SK-N-SH (cell line): Measurements from ENCODE around the gene KRT71. TPM values are rescaled to one million over a fixed set of nuclear protein-coding genes. Genes with fewer than 3 reads are reported as not detected.

Experiments used
- CTCF ChIA-PET: fragments of 300-600, 350-600 bp; formaldehyde crosslinking; extraction: SDS; loops from one replicate; lab custom pipeline; 2021; lab: Yijun Ruan, JAX
- POLR2A ChIA-PET: fragments of 350-600 bp; sonication (Branson Sonifier 250); formaldehyde crosslinking; extraction: SDS; loops from one replicate; lab custom pipeline; 2020; ENCODE audit warnings: antibody characterized with exemption, inconsistent platforms; lab: Yijun Ruan, JAX
- DNase-seq: peaks from one replicate; pipeline ENCODE4 v3.0.0; 2012
- H2AFZ ChIP-seq: fragments of 200-600 bp; sonication (generic); 2 replicates; pipeline ENCODE4 v1.8.1; 2016; ENCODE audit warnings: antibody characterized with exemption, mild to moderate bottlenecking, low read depth
- H3F3A ChIP-seq: fragments of 200-600 bp; sonication (generic); replicated peaks from 2 replicates; pipeline ENCODE3; 2016; ENCODE audit warnings: antibody characterized with exemption, mild to moderate bottlenecking; ENCODE audit not compliant: insufficient read depth
- H3K27ac ChIP-seq, 2 experiments: fragments of 200-500 bp in 1 of 2; fragments of 200-600 bp in 1 of 2; sonication (Bioruptor generic) in 1 of 2; sonication (generic), shearing (Covaris generic) in 1 of 2; 2 replicates each; pipeline versions ENCODE4 v1.5.1 to v1.6.1; 2014 to 2016; ENCODE audit warnings: low read depth in 2 of 2, inconsistent platforms in 1 of 2, low read length in 1 of 2, mild to moderate bottlenecking in 1 of 2, mixed read lengths in 1 of 2
- H3K27me3 ChIP-seq: fragments of 200-600 bp; sonication (generic), shearing (Covaris generic); 2 replicates; pipeline ENCODE4 v1.6.1; 2016; ENCODE audit warnings: mixed run types; ENCODE audit not compliant: insufficient read depth
- H3K36me3 ChIP-seq, 2 experiments: fragments of 200-500 bp in 1 of 2; fragments of 200-600 bp in 1 of 2; sonication (Bioruptor generic) in 1 of 2; sonication (generic) in 1 of 2; replicated peaks in 1 of 2; 2 replicates each; pipeline versions ENCODE3 to v1.5.1; 2014 to 2016; ENCODE audit warnings: low read length in 1 of 2, mild to moderate bottlenecking in 1 of 2; ENCODE audit not compliant: insufficient read depth in 2 of 2, control insufficient read depth in 1 of 2
- H3K4me1 ChIP-seq, 2 experiments: fragments of 200-500 bp in 1 of 2; fragments of 200-600 bp in 1 of 2; sonication (Bioruptor generic) in 1 of 2; sonication (generic), shearing (Covaris generic) in 1 of 2; 2 replicates each; pipeline versions ENCODE4 v1.5.1 to v1.6.1; 2014 to 2016; ENCODE audit warnings: low read depth in 1 of 2, low read length in 1 of 2, mixed run types in 1 of 2; ENCODE audit not compliant: insufficient read depth in 2 of 2, control insufficient read depth in 1 of 2
- H3K4me2 ChIP-seq: fragments of 200-600 bp; sonication (generic), shearing (Covaris generic); 2 replicates; pipeline ENCODE4 v1.6.1; 2017; ENCODE audit warnings: mixed run types
- H3K4me3 ChIP-seq, 2 experiments: fragments of 200-500 bp in 1 of 2; fragments of 200-600 bp in 1 of 2; sonication (Bioruptor generic) in 1 of 2; sonication (generic), shearing (Covaris generic) in 1 of 2; 2 replicates each; pipeline versions ENCODE4 v1.5.1 to v1.8.1; 2014 to 2016; ENCODE audit warnings: low read depth in 2 of 2, inconsistent platforms in 1 of 2, low read length in 1 of 2, mild to moderate bottlenecking in 1 of 2, mixed read lengths in 1 of 2, moderate library complexity in 1 of 2
- H3K79me2 ChIP-seq: fragments of 200-600 bp; sonication (generic); 2 replicates; pipeline ENCODE4 v1.8.1; 2017; ENCODE audit warnings: mild to moderate bottlenecking; ENCODE audit not compliant: insufficient read depth
- H3K9ac ChIP-seq: fragments of 200-600 bp; sonication (generic); 2 replicates; pipeline ENCODE4 v1.6.1; 2017; ENCODE audit warnings: mixed run types
- H3K9me2 ChIP-seq: fragments of 200-600 bp; sonication (generic); 2 replicates; pipeline ENCODE4 v1.6.1; 2017; ENCODE audit warnings: mixed run types
- H3K9me3 ChIP-seq: fragments of 200-600 bp; sonication (generic); 2 replicates; pipeline ENCODE4 v1.6.1; 2017; ENCODE audit warnings: mixed run types, mild to moderate bottlenecking, moderate library complexity
- H4K20me1 ChIP-seq: fragments of 200-600 bp; sonication (generic); 2 replicates; pipeline ENCODE4 v1.6.1; 2017; ENCODE audit warnings: mild to moderate bottlenecking, mixed run types; ENCODE audit not compliant: insufficient read depth
- CHD2 ChIP-seq: fragments of 150-350 bp; IDR thresholded peaks from 2 replicates; pipeline ENCODE4 v1.6.1; 2018; ENCODE audit warnings: low read length; ENCODE audit not compliant: partially characterized antibody
- EP300 ChIP-seq, 2 experiments: IDR thresholded peaks; 2 replicates each; pipeline versions ENCODE4 v1.4.0 to v1.6.1; 2012; ENCODE audit warnings: borderline replicate concordance in 1 of 2, low read depth in 1 of 2, low read length in 1 of 2
- EZH2phosphoT487 ChIP-seq: fragments of 200-600 bp; sonication (generic); IDR thresholded peaks from 2 replicates; pipeline ENCODE4 v1.6.1; 2017; ENCODE audit warnings: low read depth, mixed run types, mild to moderate bottlenecking, antibody characterized with exemption, moderate library complexity, borderline replicate concordance
- FOSL2 ChIP-seq: IDR thresholded peaks from 2 replicates; pipeline ENCODE4 v1.4.0; 2012; ENCODE audit warnings: low read depth, mild to moderate bottlenecking, moderate library complexity, borderline replicate concordance
- FOXJ3 ChIP-seq: sonication (generic); formaldehyde crosslinking; IDR thresholded peaks from 2 replicates; pipeline ENCODE4 v1.5.1; 2020; ENCODE audit warnings: mild to moderate bottlenecking, missing genetic modification reagents
- GABPA ChIP-seq: IDR thresholded peaks from 2 replicates; pipeline ENCODE4 v1.4.0; 2012; ENCODE audit warnings: low read depth, mild to moderate bottlenecking
- JUND ChIP-seq: IDR thresholded peaks from 2 replicates; pipeline ENCODE4 v1.4.0; 2012
- NFIC ChIP-seq: IDR thresholded peaks from 2 replicates; pipeline ENCODE4 v1.4.0; 2012; ENCODE audit warnings: borderline replicate concordance
- NRF1 ChIP-seq: IDR thresholded peaks from 2 replicates; pipeline ENCODE4 v1.6.1; 2012; ENCODE audit warnings: low read depth, mild to moderate bottlenecking, low read length
- POLR2AphosphoS5 ChIP-seq: IDR thresholded peaks from 2 replicates; pipeline ENCODE4 v1.6.1; 2012; ENCODE audit warnings: low read depth, low read length
- RXRA ChIP-seq: IDR thresholded peaks from 2 replicates; pipeline ENCODE4 v1.4.0; 2012; ENCODE audit warnings: low read depth, mild to moderate bottlenecking, borderline replicate concordance
- SIN3A ChIP-seq: IDR thresholded peaks from 2 replicates; pipeline ENCODE4 v1.6.1; 2012; ENCODE audit warnings: low read depth, mild to moderate bottlenecking, low read length, moderate library complexity, borderline replicate concordance
- TCF12 ChIP-seq: IDR thresholded peaks from 2 replicates; pipeline ENCODE4 v1.4.0; 2012
- WGBS: methylation state at CpG from one replicate; pipeline ENCODE4 v1.1.6; 2017; ENCODE audit warnings: low lambda C conversion rate; 5-methylcytosine and 5-hydroxymethylcytosine counted together
- polyA plus RNA-seq, 3 experiments: library from polyadenylated mRNA; depleted of rRNA; stranded (reverse); fragments of >200 nt; gene quantifications; 2 replicates each; pipeline ENCODE4 v1.2.3, GENCODE V29; 2012
- TF ChIP-seq, protein P1 (sequence below): IDR thresholded peaks from 2 replicates; pipeline ENCODE4; 2012
- TF ChIP-seq, protein P2 (sequence below): fragments of 200-600 bp; sonication (generic); IDR thresholded peaks from 2 replicates; pipeline ENCODE4 v1.6.1; 2017; ENCODE audit warnings: antibody characterized with exemption, mild to moderate bottlenecking, moderate library complexity

The KRT71 gene
- polyA plus RNA-seq, 1 of the 3 experiments (the other 2 are of a cell fraction) = not detected

DNA sequence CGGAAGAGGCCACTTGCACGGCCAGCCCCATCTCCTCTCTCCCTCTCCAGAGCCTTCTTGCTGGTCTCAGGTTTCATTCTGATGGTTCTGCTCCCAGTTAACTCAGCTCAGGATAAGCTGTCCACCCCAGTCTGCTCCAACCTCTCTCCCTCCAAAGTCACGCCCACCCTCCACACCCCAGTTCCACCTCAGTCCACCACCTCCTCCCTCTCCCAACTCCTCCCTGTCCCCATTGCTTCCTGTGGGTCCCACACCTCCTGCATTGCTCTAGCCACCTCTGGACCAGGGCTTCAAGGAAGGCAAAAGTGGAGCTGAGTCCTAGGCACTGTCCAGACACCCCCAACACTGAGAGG, 13.1 kb downstream of the KRT71 start:
- Histone ChIP-seq H3K79me2 (no peaks in the 10 kb centered on the region), H4K20me1 (no peaks in the 10 kb centered on the region), H2AFZ (no peak overlapping the region), H3K36me3 (no peaks in the 10 kb centered on the region), H3K27ac (no peak overlapping the region), H3K4me3 (no peak overlapping the region), H3K4me2 (no peak overlapping the region), H3K4me1 (no peaks in the 10 kb centered on the region), H3K9ac (no peak overlapping the region), H3F3A (no peaks in the 10 kb centered on the region), H3K27me3 (peaks cover 19% of the 10 kb centered on the region; the same call in 1 of the 2 replicates), H3K9me3 (no peaks in the 10 kb centered on the region), H3K9me2 (no peaks in the 10 kb centered on the region)
- WGBS = 55% methylated on average over 3 of the region's 3 CpGs
- no peak for DNase-seq
- POLR2A ChIA-PET = no interaction called here
- CTCF ChIA-PET = no interaction called here
- TF ChIP-seq TCF12 (no peak), GABPA (no peak), FOXJ3 (CRISPR knock-in tag) (no peak), SIN3A (no peak), EZH2phosphoT487 (no peak)

DNA sequence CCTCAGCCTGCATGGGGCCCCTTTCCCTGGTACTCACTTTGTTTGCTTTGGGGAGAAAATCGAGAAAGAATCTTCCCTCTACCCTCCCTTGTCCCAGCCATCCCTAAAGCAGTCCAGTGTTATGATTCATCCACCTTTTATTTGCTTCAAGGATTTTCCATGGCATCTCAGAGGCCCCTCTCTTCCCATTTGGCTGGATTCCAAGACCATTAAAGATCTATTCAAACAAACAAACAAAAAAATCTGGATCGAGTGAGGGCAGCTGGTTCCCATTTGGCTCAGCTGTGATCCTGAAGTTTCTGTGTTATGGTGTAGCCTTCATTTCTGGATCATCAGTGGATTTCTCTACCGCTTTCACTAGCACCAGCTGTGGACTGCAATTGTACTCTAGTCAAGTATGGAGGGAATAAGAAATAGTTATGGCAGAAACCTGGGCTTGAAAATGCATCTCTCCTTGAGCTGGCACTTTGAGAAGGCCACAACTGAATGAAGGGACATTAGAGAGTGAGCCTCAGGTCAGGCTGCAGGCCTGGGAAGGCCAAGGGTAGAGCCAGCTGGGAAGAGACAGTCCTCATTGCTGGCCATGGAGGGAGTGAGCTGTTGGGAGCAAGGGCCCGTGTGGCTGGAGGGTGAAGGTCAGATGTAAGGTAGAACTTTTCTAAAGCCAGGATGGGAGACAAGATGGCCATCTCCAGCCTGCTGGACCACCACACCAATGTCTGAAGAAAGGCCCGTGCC, 13.7 kb downstream of the KRT71 start:
- H3K9ac ChIP-seq = no peak overlapping the region
- no peak overlapping the region for H2AFZ ChIP-seq
- no peaks in the 10 kb centered on the region for H3K9me3 ChIP-seq
- H3K27me3 ChIP-seq = peaks cover 18% of the 10 kb centered on the region; the same call in 1 of the 2 replicates
- no peaks in the 10 kb centered on the region for H3K4me1 ChIP-seq
- no peaks in the 10 kb centered on the region for H3K9me2 ChIP-seq
- no peaks in the 10 kb centered on the region for H3K79me2 ChIP-seq
- TF ChIP-seq NFIC (no peak), JUND (no peak), POLR2AphosphoS5 (no peak), CHD2 (no peak), RXRA (no peak), EP300 (IDR thresholded peaks at IDR 0.05; ENCODE audit: borderline replicate concordance in 1 of 2, low read depth in 1 of 2, low read length in 1 of 2) (no peak), FOSL2 (no peak), NRF1 (no peak)
- TF ChIP-seq, protein P1, sequence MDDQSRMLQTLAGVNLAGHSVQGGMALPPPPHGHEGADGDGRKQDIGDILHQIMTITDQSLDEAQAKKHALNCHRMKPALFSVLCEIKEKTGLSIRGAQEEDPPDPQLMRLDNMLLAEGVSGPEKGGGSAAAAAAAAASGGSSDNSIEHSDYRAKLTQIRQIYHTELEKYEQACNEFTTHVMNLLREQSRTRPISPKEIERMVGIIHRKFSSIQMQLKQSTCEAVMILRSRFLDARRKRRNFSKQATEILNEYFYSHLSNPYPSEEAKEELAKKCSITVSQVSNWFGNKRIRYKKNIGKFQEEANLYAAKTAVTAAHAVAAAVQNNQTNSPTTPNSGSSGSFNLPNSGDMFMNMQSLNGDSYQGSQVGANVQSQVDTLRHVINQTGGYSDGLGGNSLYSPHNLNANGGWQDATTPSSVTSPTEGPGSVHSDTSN = no peak
- TF ChIP-seq, protein P2, sequence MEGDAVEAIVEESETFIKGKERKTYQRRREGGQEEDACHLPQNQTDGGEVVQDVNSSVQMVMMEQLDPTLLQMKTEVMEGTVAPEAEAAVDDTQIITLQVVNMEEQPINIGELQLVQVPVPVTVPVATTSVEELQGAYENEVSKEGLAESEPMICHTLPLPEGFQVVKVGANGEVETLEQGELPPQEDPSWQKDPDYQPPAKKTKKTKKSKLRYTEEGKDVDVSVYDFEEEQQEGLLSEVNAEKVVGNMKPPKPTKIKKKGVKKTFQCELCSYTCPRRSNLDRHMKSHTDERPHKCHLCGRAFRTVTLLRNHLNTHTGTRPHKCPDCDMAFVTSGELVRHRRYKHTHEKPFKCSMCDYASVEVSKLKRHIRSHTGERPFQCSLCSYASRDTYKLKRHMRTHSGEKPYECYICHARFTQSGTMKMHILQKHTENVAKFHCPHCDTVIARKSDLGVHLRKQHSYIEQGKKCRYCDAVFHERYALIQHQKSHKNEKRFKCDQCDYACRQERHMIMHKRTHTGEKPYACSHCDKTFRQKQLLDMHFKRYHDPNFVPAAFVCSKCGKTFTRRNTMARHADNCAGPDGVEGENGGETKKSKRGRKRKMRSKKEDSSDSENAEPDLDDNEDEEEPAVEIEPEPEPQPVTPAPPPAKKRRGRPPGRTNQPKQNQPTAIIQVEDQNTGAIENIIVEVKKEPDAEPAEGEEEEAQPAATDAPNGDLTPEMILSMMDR = no peak
- no peak overlapping the region for H3K4me3 ChIP-seq
- no peak for DNase-seq
- H3F3A ChIP-seq = no peaks in the 10 kb centered on the region
- CTCF ChIA-PET = interaction anchor here (0.7 kb wide), 1 partner anchor 326 kb away, joined by 3 read pairs; no protein-coding TSS in a partner anchor
- H3K27ac ChIP-seq = no peak overlapping the region
- no peak overlapping the region for H3K4me2 ChIP-seq
- POLR2A ChIA-PET = no interaction called here
- 30% methylated on average over 5 of the region's 5 CpGs for WGBS
- H3K36me3 ChIP-seq = no peaks in the 10 kb centered on the region
- H4K20me1 ChIP-seq = no peaks in the 10 kb centered on the region
